ENCODE results near the gene ST3GAL2.
"Not testable (repeated sequence)": the region's sequence is repeated elsewhere in the genome, so short reads cannot be mapped to it uniquely, and the experiment has no call there.

Gene ST3GAL2

DNA sequence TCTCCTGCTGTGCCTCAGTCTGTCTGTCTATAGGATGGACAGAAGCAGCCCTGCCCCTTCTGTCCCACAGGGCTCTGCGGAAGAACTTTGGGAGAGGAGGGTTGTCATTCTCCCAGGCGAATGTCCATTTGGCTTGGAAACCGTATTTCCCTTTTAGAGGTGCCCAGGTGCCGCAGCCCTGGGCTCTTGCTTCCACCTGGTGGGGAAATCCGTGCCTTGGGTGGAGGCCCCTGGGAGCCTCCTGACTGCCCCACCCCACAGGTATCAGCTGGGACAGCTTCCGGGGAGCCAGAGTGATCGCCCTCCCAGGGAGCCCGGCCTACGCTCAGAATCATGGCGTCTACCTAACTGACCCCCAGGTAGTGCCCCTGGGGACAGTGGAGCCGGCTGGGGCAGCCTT lies 28.2 kb upstream of the ST3GAL2 start:
- DNase-seq = no peak

DNA sequence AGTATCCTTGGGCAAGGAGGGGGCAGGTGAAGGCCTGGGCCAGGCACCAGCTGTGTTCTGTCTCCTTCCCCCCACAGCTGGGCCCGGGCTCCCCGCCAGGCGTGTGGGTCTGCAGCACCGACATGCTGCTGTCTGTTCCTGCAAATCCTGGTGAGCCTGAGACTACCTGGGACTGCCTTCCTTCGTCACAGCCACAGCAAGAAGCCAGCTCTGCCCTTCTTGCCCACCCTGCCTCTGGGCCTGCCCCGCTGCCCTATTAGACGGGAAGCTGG lies 27.8 kb upstream of the ST3GAL2 start:
- DNase-seq = no peak

DNA sequence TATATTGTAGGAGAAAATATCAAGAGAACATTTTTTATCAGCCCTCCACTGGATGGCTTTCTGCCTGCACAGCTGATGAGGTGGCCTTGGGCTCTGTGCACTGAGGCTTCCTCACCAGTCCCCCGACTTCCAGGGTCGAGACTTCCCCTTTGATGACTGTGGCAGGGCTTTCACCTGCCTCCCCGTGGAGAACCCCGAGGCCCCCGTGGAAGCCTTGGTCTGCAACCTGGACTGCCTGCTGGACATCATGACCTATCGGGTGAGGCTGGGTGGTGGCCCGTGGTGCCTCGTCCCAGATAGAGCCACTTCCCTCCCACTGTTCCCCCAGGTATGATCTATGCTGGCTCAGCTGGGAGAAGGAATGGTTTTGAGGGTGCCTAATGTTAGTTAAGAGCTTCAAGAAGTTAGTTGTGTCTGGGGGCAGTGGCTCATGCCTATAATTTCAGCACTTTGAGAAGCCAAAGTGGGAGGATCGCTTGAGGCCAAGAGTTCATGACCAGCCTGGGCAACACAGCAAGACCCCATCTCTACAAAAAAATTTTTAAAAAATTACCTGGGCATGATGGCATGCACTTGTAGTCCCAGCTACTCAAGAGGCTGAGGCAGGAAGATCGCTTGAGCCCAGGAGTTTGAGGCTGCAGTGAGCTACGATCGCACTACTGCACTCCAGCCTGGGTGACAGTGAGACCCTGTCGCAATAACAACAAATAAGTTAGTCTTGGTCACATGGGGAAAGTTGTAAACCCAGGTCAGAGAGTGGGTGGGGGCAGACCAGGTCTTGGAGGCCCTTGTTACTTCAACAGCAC lies 27.3 kb upstream of the ST3GAL2 start:
- DNase-seq = no peak

DNA sequence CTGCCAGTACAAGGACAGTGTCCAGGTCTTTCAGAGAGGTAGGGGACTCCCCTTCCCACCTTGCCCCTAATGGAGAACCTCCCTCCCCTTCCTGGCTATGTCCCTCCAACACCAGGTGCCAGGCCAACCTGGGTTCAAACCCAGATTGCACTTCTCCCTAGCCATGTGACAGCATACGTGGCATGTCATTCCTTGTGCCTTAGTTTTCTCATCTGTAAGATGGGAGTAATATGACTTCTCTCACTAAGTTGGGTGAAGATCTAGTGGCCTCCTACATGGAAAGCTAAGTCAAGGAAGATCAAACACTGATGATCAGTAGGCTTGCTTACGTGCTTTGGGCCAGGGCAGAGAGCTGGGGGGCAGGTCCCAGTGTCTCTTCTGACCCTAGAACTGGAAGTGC lies 24.3 kb upstream of the ST3GAL2 start:
- no peak for DNase-seq

DNA sequence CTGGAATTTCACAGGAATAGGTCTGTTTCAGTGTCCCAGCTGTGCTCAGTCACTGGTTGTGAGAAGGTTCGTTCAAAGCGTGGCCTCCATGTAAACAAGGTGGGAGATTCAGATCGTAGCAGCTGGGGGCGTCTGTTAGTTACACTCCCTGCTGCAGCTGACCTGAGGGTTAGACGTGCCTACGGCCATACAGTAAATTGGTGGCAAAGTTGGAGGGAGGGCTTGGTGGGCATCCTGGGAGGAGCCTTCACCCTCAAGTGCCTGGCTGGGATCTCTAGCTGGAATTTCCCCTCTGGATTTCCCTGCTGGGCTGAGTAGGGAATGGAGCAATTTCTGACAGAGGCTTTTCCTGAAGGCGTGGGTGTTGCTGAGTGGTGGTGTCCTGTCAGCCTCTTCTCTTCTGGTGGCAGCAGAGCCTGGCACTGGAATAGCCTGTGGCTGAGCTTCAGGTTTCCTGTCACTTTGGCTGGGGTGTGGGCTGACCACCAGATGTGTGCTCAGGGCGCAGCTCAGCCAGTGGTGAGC lies 21.9 kb upstream of the ST3GAL2 start:
- DNase-seq = no peak

DNA sequence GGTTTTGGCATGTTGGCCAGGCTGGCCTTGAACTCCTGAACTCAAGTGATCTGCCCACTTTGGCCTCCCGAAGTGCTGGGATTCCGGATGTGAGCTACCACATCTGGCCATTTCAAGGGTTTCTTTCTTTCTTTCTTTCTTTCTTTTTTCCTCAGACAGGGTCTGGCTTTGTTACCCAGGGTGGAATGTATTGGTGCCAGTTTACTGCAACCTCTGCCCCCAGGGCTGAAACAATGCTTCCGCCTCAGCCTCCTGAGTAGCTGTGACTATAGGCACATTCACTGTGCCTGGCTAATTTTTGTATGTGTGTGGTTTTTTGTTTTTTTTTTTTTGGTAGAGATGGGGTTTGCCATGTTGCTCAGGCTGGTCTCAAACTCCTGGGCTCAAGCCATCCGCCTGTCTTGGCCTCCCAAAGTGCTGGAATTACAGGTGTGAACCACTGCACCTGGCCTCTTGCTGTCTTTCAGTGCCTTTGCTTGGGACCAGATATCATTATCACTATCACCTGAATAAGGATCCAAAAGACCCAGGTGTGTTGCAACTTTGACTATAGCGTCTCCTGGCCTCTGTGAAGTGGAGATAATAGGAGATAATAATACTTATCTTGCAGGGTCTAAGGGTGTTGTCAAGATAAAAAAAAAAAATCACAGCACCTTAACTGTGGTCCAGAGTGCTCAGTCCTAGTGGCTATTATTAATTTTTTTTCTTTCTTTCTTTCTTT lies 18.7 kb upstream of the ST3GAL2 start:
- DNase-seq = no peak

DNA sequence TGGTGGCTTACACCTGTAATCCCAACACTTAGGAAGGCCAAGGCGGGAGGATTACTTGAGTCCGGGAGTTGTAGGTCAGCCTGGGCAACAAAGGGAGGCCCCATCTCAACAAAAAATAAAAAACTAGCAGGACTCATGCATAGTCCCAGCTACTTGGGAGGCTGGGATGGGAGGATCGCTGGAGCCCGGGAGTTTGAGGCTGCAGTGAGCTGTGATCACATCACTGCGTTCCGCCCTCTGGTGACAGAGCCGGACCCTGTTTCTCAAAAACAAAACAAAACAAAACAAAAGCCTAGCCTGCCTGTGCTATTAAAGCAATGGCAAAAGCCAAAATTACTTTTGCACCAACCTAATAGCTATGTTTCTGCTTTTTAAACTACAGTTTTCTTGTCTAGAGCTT lies 17.0 kb upstream of the ST3GAL2 start:
- no peak for DNase-seq

DNA sequence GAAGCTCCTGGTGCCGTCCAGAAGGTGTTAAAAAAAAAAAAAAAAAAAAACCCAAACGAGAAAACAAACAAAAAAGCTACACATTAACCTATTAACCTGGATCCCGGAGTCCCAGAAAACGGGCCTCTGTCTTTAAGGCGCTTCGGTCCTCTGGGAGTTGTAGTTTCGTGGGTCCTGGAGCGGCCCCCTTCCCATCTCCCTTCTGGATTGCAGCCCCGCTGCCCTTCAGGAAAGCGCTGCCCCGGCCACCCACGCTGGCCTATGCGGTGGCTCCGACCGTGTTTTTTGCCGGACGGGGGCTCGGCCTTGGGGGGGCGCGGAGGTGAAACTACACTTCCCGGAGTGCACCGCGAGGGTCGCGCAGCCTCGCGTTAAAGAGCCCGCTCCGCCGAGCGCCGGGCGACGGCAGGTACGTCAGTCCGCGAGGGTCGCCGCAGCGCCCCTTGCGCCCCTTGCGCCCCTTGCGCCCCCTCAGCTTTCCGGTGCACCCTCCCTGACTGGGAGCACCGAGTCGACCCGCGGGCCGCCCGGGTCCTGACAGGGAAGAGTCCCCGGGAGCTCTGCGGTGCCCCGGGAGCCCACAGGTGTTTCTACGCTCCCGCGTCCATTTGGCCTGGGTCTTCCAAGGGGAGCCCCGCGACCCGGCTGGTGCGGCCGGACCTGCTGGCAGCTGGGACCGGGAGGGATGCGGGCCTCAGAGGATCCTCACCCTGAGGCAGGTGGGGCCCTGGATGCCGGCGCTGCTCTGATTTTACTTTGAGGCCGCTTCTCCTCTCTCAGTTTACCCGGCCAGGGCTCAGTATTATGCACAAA lies 15.5 kb upstream of the ST3GAL2 start, which contains the start of gene FCSK:
TSS of gene FCSK (plus strand) at position 374 of the 813 bp plus-strand sequence. CDS start 8,596 bp downstream, outside the sequence.
- no peak for DNase-seq

DNA sequence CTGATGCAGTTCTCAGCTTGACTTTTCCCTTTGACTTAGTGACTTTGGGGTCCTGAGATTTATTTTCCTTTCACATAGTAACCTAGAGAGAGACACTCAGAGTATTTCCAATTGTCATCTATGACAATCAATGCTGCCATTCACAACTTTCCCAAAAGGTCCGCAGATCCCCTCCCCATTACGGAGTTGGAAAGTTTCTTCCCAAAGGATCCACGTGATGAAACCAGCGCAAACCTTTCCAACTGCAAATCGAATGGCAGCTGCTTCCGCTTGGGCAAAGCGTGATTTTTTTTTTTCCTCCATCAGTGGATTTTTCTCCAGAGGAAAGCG lies 15.0 kb upstream of the ST3GAL2 start:
- no peak for DNase-seq

DNA sequence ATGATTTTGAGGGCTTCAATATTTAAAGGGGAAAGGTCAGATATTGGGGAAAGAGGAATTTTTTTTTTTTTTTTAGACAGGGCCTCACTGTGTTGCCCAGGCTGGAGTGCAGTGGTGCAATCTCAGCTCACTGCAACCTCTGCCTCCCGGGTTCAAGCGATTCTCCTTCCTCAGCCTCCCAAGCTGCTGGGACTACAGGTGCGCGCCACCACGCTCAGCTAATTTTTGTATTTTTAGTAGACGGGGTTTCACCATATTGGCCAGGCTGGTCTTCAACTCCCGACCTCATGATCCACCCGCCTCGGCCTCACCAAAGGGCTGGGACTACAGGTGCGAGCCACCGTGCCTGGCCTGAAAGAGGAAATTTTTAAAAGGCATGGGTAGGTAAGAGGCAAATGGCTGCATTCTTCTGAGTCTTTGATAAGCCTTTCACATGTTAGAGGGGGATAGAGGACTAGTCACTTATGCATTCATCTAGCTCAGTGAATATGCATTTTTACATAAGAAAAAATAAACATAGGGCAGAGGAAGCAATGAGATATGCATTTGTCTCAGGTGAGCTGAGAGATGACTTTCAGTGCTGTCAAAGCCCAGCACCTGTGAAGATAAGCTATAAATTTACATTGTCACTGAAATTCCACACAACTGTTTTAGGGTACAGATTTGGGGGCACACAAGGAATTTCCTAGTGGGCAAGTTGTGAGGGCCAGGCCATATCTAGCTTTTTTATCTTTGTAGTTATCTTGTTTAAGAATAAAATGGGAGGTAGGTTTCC lies 14.4 kb upstream of the ST3GAL2 start:
- DNase-seq = no peak

DNA sequence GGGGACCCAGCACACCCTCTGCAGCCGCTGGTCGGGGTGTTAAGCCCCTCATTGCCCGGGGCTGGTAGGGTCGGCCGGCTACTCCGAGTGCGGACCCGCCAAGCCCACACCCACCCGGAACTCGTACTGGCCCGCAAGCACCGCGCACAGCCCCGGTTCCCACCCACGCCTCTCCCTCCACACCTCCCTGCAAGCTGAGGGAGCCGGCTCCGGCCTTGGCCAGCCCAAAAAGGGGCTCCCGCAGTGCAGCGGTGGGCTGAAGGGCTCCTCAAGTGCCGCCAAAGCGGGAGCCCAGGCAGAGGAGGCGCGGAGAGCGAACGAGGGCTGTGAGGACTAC lies 12.1 kb upstream of the ST3GAL2 start:
- not testable (repeated sequence) for DNase-seq

DNA sequence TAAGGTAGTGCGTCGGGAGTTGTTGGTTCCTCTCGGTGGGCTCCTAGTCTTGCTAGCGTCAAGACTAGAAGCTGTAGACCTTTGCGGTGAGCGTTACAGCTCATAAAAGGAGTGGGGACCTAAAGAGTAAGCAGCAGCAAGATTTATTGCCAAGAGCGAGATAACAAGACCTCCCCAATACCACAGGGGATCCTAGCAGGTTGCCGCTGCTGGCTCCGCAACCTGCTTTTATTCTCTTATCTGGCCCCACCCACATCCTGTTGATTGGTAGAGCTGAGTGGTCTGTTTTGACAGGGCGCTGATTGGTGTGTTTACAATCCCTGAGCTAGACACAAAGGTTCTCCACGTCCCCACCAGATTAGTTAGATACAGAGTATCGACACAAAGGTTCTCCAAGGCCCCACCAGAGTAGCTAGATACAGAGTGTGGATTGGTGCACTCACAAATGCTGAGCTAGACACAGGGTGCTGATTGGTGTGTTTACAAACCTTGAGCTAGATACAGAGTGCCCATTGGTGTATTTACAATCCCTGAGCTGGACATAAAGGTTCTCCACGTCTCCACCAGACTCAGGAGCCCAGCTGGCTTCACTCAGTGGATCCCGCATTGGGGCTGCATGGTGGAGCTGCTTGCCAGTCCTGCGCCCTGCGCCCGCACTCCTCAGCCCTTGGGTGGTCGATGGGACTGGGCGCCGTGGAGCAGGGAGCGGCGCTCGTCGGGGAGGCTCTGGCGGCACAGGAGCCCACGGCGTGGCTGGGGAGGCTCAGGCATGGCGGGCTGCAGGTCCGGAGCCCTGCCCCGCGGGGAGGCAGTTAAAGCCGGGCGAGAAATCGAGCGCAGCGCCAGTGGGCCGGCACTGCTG lies 11.5 kb upstream of the ST3GAL2 start:
- DNase-seq = not testable (repeated sequence)

DNA sequence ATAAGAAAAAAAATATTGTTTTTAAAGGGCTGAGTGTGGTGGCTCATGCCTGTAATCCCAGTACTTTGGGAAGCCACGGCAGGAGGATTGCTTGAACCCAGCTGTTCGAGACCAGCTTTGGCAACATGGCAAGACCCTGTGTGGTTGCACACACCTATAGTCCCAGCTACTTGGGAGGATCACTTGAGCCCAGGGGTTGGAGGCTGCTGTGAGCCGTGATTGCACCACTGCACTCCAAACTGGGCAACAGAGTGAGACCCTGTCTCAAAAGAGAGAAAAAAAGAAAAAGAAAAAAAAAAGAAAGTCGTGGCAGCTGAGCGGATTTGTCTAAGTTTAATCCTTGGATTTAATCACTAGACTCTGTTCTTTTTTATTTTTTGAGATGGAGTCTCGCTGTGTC lies 9.2 kb upstream of the ST3GAL2 start:
- DNase-seq = no peak

DNA sequence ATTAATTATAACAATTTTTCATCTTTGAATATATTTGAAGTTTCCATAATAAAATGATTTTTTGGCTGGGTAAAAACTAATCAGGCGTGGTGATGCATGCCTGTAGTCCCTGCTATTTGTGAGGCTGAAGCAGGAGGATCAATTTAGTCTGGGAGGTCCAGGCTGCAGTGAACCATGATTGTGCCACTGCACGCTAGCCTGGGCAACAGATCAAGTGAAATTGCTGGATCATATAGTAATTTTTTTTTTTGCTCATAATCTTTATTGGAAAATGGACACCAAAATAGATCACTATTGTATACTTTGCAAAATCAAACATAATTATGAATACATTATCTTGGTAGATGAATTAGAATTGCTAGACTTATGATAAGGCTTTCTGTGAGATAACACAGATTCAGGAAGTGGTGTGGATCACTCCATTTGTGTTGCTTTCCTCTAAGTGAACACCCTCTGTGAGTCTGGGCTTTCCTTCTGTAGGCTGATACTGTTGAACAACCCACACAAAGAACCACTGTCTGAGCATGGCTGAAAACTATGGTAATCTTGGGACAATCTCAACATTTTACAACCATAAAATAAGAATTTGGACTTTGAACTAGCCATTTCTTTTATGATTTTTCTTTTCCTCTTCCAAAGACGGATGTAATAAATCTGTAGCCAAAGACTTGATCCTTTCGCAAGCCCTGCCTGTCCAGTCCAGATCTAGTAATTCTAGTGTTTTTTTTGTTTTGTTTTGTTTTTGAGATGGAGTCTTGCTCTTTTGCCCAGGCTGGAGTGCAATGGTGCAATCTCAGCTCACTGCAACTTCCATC lies 5.6 kb upstream of the ST3GAL2 start:
- no peak for DNase-seq

DNA sequence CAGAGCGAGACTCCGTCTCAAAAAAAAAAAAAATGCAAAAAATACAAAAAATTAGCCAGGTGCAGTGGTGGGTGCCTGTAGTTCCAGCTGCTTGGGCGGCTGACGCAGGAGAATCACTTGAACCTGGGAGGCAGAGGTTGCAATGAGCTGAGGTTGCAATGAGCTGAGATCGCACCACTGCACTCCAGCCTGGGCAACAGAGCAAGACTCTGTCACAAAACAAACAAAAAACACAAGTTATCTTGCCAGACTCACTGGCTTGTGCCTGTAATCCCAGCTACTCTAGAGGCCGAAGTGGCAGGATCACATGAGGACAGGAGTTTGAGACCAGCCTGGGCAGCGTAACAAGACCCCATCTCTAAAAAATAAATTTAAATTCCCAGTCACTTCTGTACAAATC lies 3.4 kb upstream of the ST3GAL2 start:
- no peak for DNase-seq

DNA sequence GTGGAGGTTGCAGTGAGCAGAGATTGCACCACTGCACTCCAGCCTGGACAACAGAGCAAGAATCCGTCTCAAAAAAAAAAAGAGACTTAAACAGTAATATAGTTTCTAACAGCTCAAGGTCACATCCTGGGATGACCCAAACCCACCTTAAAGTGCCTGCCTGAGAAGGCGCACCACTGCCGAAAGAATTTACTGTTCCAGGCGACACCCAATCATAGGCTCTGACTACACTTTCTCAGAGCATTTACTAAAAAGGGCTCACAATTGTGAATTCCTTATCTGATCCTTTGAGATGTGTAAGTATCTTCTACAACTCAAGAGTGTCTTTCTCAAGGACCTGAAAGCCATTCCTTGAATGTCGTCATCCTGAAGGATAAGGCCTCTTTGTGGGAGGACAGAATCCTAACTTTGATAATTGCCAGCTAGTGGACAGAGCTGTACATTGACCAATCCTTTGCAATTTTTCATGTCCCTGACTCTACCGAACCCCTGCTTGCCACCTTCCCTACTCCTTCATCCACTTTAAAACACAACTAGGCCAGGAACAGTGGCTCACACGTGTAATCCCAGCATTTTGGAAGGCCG lies 2.6 kb upstream of the ST3GAL2 start:
- no peak for DNase-seq

DNA sequence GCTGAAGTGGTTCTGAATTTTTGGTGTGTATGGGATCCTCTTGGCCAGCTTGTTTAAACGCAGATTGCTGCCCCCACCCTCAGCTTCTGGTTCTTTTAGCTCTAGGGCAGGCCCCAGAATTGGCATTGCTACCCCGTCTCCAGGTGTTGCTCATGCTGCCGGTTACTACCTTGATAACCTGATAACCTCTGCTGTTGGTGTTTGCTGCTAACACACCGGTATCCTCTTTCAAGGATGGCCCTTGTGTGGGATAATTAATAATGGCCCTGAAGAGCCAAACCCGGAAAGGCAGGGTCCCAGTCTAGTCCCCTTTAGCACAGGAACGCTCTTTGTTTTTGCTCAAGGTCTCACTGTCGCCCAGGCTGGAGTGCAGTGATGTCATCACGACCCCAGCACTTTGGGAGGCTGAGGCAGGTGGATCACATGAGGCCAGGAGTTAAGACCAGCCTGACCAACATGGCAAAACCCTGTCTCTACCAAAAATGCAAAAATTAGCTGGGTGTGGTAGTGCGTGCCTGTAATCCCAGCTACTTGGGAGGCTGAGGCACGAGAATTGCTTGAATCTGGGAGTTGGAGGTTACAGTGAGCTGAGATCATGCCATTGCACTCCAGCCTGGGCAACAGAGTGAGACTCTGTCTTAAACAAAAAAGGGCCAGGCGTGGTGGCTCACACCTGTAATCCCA lies 1.3 kb upstream of the ST3GAL2 start:
- DNase-seq = peak; percentile 26

DNA sequence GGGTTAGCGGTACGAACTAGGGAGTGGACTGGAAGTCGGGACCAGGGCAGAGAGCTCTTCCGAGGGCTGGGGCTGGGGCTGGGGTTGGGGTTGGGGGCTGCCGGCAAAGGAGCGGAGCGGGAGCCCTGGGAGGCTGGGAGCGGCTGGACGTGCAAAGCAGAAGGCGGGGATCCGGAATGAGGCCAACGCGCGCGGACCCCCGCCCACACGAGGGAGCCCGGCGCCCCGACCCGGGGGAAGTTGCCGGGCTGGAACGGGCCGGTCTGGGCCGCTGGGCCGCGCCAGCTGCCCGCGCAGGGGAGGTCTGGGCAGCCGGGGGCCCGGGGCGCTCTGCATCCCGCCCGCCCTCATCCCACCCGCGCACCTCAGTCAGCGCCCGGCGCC lies 323 bp downstream of the ST3GAL2 start:
- no peak for DNase-seq

DNA sequence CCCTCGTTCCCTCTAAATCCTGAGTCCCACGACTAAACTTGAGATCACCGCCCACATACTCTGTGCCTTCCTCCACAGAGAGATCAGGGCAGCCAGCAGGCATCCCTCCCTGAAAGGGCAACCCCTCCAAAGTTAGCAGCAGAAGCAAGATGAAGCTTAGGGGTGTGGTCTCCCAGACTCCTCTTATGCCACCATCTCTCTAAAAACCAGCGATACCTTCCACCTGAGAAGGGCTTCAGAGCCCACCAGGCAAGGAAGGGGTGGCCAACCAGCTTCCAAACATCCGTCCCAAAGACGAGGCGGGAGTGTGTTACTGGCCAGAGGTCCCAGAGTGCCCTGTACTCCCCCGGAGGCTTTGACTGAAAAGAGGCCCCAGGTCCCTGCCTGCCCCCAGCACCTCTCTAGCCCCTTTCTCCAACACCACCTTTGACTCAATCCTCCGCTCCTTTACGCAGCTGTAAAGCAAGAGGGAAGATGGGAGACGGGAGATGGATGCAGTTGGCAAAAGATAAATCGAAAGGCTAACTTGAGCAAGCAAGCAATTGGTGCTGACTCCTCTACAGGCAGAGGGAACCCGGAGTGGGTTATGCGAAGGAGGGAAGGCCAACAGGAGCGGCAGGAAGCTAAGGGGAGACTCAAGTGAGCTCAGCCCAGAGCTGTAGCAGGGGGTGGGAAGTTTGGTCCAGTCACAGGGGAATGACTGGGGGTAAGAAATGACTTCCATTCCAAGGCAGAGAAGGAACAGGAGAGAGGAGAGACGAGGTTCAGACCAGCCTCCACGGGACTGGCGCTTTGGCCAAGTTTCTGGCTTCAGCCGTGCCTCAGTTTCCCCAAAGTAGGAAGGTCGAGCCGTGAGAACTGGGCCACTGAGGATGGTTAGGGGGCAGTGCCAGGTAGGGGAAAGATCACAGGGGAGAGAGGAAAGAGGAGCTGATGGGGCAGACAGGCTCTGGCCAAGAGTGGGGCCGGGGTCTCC lies 1.0 kb downstream of the ST3GAL2 start:
- no peak for DNase-seq

Data from DMS79 treated with DMSO at 0.1 percent for 48 hours (cell line).